HG02763 (cell line): Measurements from ENCODE around the gene ALKBH4.
"Not testable (repeated sequence)": the region's sequence is repeated elsewhere in the genome, so short reads cannot be mapped to it uniquely, and the experiment has no call there.

Experiments used
- ATAC-seq: cut with Tn5 transposase; IDR thresholded peaks from one replicate; pipeline ENCODE4 v1.9.1; 2021; ENCODE audit warnings: mild to moderate bottlenecking, moderate library complexity; ENCODE audit not compliant: unreplicated experiment

The ALKBH4 gene, protein sequence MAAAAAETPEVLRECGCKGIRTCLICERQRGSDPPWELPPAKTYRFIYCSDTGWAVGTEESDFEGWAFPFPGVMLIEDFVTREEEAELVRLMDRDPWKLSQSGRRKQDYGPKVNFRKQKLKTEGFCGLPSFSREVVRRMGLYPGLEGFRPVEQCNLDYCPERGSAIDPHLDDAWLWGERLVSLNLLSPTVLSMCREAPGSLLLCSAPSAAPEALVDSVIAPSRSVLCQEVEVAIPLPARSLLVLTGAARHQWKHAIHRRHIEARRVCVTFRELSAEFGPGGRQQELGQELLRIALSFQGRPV

DNA sequence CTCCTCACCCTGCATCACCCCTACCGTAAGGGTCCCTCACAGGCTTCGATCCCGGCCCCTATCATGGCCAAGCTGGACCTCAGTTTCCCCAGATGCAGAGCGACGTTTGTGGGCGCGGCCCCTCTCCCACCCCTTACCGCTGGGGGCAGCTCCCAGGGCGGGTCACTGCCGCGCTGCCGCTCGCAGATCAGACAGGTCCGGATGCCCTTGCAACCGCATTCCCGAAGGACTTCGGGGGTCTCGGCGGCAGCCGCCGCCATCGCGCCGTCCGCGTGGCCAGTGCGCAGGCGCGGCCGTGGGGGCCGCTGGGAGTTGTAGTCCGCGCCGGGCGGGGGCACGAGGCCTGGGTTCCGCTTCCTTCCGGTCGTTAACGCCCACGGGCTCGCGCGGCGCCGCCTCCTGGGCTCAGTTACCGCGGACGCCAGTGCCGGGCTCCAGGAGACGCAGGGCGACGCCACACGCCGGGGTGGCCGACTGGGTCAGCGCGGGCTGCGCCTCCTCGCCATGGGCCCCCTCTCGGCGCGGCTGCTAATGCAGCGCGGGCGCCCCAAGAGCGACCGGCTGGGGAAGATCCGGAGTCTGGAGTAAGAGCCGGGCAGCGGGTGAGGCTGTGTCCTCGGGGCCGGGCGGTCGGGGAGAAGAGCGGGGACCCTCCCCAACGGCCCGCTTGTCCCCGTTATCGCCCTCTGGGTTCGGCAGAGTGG, at the start of gene ALKBH4, which contains the start of gene LRWD1:
TSS of gene ALKBH4 (minus strand) at position 287 of the 704 bp plus-strand sequence. CDS start at position 260, 27 bp downstream.
TSS of gene LRWD1 (plus strand) at position 408 of the 704 bp plus-strand sequence. CDS start at position 505, 97 bp downstream.
- ATAC-seq, result peak; percentile 92

DNA sequence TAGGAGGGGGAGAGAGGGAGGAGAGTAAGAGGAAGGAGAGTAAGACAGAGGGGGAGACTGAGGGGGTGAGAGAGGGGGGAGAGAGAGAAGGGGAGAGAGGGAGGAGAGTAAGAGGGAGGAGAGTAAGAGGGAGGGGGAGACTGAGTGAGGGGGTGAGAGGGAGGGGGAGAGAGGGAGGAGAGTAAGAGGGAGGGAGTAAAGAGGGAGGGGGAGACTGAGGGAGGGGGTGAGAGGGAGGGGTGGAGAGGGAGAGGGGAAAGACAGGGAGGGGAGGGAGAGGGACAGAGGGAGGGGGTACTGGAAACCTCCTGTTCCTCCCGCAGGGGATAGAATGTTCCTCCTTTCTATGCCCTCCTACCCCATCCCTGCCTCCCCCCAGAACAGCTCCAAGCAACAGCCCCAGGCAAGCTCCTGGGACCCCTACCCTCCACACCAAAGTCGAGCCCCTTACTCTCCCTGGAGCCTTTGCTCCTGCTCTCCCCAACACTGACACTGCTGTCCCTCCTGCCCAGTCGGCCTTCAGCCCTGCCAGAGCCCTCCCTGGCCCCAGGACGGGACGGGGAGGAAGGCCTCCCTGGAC, 48.1 kb upstream of the ALKBH4 start:
- not testable (repeated sequence) for ATAC-seq

DNA sequence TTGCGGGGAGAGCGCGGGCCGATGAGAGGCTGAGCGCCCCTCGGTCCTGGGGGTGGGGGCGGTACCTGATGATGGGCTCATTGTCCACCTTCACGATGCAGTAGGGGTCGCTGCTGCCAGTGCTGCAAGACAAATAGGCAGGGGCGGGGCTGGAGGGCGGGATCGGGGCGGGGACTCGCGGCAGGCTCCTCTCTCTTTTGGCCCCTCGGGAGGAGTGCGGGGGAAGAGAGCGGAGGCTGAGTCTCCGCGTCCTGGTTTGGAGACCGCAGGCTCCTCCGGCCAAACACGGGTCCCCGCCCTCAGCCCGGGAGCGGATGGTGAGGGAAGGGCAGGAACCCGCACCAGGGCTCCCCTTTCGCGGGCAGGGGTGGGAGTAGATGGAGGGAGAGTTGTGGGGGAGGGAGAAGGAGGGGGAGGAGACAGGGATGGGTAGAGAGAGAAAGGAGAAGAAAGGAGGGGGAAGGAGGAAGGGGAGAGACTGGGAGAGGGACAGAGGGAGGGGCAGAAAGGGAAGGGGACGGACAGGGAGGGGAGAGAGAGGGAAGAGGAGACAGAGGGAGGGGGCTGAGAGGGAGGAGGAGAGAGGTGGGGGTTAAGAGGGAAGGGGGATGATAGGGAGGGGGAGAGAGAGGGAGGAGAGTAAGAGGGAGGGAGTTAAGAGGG, 47.3 kb upstream of the ALKBH4 start:
- peak; percentile 38 for ATAC-seq

DNA sequence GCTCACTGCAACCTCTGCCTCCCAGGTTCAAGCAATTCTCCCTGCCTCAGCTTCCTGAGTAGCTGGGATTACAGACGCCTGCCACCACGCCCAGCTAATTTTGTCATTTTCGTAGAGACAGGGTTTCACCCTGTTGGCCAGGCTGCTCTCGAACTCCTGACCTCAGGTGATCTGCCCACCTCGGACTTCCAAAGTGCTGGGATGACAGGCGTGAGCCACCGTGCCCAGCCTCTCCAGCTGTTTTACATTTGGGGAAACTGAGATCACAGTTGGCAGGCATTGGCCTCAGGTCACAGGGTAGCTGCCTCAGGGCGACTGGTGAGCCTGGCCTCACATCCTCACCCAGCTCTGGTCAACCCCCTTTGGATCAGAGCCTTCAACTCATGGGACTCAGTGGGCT, 45.9 kb upstream of the ALKBH4 start:
- ATAC-seq, result not testable (repeated sequence)

DNA sequence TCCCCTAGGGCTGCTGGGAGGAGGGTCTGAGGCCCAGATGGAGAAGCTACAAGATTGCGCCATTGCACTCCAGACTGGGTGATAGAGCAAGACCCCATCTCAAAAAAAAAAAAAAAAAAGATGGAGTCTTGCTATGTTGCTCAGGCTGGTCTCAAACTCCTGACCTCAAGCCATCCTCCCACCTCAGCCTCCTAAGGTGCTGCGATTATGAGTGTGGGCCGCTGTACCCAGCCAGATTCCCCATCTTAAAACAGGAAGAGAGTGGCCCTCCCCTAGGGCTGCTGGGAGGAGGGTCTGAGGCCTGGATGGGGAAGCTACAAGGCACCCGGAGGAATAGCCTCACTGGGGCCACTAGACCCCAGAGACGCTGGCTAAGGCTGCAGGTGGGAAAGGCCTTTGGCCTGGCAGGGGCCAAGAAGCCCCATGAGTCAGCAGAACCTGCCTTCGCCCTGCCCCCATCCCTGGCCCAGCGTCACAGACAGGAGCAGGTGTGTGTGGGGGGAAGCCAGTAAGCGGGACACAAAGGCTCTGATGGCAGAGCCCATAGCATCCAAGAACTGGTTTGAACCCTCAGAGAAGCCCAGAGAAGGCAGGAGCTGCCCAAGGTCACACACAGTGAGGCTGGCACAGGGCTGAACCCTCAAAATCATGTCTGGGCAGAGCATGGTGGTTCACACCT, 42.9 kb upstream of the ALKBH4 start:
- not testable (repeated sequence) for ATAC-seq

DNA sequence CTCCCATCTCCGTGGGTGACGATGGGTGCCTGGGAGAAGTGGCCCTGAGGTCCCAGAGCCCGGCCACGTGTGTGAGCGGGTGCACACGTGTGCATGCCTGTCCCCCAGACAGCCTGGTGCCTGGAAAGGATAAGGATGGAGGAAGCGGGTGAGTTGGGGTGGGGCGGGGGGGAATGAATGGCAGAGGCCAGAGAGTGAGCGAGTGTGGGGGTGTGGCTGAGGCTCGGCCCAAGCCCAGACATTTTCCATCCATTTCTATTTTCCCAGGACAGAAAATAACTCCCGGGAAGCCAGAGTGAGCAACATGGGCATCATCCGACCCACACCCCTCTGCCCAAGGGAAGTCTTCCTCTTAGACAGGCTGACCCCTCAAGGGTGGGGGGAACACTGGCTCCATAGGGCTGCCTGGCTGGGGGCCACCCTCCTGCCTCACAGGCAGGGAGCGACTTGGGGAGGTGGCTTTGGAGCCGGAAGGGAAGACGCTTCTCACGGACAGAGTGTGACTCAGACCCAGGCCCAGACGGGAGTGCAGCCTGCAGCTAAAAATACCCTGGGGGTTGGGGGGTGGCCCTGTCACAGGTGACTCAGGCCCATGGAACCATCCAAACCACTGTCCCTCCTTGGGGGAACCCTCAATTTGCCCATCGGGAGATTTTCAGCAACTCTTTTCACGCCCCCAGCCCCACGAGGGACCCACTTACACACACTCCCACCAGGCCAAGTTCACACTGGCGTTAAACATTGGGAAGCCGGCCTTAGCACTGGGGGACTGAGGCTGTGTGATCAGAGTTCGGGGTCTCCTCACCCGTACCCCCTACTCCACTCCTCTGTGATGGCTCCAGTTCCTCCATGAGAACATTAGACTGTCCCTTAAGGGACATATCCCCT, 40.9 kb upstream of the ALKBH4 start:
- not testable (repeated sequence) for ATAC-seq

DNA sequence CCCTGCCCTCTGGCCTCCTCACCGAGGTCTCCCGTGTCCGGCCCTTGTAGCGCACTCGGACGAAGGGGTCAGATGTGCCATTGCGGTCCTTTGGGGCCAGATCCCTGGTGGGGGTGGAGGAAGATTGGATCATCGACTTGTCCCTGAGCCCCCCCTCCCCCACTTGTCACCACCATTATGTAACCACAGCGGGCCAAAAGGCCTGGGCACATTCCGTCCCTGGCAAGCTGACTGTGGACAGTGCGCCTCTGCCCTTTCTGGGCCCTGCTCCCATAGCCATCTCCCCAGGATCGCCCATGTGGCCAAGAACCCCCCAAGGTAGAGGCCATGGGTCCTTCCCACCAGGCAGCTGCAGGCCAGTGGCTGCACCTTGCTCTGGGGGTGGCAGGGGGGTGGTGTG, 38.5 kb upstream of the ALKBH4 start:
- not testable (repeated sequence) for ATAC-seq

DNA sequence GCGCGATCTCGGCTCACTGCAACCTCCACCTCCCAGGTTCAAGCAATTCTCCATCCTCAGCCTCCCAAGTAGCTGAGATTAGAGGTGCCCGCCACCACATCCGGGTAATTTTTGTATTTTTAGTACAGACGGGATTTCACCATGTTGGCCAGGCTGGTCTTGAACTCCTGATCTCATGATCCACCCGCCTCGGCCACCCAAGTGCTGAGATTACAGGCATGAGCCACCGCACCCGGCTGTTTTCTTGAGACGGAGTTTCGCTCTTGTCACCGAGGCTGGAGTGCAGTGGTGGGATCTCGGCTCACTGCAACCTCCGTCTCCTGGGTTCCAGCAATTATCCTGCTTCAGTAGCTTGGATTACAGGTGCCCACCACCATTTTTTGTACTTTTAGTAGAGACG, 33.7 kb upstream of the ALKBH4 start:
- ATAC-seq, result not testable (repeated sequence)

DNA sequence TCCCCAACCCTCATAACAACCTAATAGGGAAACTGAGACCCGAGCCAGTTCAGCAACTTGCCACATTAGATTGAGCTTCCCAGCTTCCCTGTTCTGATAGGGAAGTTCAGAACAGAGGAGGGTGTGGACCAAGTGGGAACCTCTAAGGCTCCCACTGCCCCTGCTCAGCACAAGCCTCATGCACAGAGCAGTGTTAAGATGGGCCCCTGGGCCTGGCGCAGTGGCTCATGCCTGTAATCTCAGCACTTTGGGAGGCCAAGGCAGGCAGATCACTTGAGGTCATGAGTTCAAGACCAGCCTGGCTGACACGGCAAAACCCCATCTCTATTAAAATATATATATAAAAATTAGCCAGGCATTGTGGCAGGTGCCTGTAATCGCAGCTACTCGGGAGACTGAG, 32.6 kb upstream of the ALKBH4 start:
- not testable (repeated sequence) for ATAC-seq

DNA sequence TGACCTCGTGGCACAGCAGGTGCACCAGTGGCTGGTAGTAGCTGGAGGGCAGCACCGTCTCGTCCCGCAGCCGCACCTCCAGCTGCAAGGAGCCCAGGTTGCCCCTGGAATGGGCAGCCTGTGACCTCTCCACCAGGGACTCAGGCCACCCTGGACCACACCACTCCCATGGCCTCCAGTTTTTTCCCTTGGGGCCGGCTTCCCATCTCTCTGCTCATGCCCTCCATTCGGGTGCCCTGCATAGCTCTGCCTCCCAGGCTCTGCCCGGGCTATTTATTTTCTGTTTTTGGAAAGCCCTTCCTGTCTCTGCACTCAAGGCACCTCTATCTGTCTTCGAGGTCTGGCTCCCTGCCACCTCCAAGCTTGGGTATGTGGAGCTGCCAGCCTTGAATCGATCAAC, 32.2 kb upstream of the ALKBH4 start:
- ATAC-seq, result not testable (repeated sequence)

DNA sequence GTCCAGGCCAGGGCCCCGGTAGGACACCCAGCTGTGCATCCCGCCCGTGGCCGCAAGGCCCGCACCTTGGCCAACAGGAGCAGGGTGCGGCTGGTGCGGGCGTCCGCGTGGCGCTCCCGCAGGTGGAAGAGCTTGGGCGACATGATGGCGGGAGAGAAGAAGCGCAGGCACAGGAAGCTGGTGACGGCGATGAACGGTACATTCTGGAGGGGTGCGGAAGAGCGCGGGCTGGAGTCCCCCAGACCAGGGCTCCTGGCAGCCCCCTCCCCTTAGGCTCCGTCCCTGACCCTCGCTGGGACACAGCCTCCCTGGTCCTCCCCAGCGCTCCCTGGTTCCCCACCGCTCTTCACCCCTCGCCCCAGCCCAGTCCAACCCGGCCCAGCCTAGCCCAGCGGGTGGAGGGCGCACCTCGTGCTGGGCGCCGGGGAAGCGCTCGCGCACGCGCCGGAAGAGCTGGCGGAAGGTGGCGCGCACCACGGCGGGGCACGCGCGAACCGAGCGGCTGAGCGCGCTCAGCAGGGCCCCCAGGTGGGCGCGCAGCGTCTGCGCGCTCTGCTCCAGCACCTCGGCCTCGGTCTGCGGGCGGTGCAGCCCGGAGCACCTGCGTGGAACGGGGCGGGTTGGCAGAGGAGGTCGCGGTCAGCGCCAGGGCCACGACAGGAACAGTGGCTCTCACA, 29.9 kb upstream of the ALKBH4 start:
- peak; percentile 69 for ATAC-seq

DNA sequence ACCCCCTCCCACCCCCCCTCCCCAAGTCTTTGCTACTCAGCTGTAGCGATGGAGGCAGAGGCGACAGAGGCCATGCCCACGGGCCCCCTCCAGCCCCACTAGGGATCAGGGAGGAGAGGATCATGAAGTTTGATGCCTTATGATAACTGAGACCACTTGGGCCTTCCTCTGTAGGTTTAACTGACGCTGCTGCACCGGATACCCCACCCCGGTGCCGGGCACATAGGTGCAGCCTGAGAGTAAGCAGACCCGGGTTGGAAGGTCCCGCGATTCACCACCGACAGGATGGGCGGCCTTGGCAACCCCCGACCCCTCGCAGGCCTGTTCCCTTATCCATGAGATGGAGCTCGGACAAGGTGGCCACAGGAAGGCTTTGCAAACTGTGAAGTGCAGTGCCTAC, 29.4 kb upstream of the ALKBH4 start:
- ATAC-seq, result not testable (repeated sequence)

DNA sequence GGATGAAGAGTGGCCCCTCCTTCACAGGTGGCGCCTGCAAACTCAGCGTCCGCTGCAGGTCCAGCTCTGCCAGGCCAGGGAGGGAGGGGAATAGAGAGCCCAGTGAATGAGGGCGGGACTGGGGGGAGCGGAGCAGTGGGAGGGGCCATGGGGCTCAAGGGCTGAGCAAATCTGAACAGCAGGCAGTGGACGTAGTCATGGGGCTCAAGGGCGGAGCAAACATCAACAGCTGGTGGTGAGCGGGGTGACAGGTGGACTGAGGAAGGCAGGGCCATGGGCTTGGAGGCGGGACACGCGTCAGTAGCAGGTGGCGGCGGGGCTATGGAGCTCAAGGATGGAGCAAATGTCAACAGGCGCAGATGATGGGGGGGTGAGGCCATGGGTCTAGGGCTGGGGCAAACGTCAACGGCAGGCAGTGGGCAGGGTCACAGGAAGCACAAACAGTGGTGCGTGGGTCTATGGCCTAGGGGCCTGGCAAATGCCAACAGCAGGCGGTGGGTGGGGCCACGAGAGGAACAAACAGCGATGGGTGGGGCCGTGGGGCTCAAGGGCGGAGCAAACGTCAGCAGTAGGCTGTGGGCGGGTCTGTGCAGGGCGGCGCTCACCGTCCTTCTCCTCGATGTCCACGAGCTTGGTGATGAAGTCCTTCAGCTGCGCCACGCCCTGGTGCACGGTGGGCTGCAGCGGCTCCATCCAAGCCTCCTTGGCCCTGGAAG, 28.7 kb upstream of the ALKBH4 start:
- ATAC-seq, result not testable (repeated sequence)

DNA sequence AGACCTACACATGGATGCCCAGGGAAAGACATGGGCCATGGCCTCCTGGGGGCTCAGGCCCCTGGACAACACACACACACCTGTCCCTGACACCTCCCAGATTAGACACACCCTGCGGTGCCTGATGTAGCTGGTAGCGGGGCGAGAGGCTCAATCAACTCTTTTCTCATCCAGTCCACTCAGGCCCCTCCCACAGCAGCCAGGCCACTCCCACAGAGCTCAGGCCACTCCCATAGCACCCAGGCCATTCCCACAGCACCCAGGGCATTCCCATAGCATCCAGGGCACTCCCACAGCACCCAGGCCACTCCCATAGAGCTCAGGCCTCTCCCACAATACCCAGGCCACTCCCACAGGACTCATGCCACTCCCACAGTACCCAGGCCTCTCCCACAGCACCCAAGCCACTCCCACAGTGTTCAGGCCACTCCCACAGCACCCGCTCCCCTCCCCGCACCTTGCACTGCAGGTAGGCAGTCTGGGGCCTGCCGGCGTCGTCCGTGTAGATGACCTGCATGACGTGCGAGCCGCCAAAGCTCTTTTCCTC, 25.9 kb upstream of the ALKBH4 start:
- ATAC-seq, result not testable (repeated sequence)

DNA sequence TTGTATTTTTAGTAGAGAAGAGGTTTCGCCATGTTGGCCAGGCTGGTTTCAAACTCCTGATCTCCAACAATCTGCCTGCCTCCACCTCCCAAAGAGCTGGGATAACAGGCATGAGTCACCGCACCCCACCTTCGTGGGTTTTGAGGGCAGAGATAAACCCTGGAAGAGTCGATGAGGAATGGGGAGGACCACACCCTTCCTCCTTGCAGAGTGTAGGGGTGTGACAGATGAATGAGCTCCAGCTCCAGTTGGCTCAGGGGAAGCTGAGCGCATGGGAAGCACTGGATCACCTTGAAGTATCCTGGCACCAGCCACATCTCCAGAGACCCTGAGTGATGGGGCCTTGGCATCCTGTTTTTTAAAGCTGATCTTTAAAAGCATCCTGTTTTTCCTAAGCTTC, 19.7 kb upstream of the ALKBH4 start:
- not testable (repeated sequence) for ATAC-seq

DNA sequence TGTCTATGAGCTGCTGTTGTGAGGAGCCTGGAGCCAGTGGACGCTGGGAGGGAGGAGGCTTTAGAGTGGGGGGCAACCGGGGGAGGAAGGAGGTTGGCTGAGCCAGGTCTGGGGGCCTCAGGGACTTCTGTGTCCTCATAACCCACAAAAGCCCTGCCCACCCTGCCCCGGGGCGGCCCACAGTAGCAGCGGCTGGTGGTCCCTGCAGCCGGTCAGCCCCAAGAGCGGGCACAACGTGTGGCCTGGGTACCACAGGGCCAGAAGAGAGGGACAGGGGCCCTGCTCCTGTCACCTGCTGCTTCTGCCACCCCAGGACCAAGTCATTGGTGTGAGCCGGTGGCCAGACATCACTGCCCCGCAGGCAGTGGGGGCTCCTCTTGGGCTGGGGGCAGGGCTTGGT, 17.3 kb upstream of the ALKBH4 start:
- not testable (repeated sequence) for ATAC-seq

DNA sequence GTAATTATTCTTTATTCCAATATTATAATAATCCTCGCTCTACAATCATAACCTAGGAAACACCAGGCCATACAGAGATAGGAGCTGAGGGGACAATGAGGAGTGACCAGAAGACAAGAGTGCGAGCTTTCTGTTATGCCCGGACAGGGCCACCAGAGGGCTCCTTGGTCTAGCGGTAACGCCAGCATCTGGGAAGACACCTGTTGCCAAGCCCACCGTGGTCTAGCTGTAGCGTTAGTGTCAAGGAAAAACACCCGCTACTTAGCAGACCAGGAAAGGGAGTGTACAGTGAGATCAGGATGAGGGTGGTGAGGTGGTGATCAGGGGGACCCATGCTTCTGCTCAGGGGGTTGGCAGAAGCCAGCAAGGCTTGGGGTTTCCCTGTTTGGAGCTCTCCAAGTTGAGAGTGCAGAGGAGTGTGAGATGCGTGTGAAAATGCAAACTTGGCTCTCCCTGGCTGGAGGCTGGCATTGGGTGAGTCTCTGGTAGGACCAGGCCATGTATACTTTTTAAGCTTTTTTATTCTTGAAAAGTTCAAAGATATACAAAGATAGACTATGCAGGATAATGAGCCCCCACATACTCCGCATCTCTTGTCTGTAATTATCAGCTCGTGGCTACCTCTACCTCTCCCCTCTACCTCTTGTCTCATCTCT, 15.4 kb upstream of the ALKBH4 start:
- ATAC-seq, result not testable (repeated sequence)

DNA sequence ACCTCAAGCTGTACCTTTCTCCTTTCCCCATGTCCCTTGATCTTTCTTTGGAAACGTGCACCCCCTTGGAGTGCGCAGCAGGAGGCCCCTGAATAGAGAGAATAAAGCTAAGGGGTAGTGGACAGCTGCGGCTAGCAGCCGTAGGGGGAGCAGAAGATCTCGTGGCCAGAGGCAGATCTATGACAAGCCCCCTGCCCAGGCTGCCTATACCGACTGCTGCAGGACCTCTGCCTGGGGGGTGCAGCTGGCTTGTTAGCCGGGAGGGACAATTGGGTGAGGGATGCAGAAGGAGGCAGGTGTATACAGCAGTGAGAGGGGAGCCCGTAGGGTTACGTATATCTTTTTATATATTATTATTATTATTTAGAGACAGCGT, 14.5 kb upstream of the ALKBH4 start:
- ATAC-seq, result peak; percentile 26
